ENCODE data around the gene CD68. TPM values are rescaled to one million over a fixed set of nuclear protein-coding genes. Genes with fewer than 3 reads are reported as not detected.

CD68 gene
- total RNA-seq, 1 experiment from 2014 or later: 51.6 TPM

DNA sequence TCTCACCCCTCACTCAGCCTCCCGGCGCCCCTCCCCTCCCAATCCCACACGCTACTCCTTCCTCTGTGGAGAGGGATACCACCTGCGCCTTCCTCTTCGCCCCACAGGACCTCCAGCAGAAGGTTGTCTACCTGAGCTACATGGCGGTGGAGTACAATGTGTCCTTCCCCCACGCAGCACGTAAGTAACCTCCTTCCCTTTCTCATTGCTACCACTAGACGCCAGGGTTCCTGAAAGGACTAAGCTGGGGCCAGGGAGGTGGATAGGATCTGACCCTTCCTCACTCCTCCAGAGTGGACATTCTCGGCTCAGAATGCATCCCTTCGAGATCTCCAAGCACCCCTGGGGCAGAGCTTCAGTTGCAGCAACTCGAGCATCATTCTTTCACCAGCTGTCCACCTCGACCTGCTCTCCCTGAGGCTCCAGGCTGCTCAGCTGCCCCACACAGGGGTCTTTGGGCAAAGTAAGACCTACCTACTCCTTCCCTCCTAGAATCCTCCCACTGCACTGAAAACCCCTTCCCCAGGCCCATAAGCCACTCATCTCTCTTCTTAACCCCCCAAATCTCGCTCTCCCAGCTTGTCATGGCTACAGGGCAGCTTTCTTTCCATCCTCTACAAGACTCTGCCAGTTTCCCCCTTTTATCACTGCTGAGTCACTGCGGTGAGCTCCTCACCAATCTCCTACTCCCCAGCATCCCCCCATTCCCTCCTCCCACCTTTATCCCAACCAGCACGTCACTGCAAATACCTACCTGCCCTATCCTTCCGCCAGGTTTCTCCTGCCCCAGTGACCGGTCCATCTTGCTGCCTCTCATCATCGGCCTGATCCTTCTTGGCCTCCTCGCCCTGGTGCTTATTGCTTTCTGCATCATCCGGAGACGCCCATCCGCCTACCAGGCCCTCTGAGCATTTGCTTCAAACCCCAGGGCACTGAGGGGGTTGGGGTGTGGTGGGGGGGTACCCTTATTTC, 1.5 kb downstream of the CD68 start:
- ChIA-PET POLR2A (interaction anchor here (0.6 kb wide), 1 partner anchor 106 kb away, joined by 3 read pairs; the partner anchor contains the start of gene TP53), CTCF (interaction anchor here (0.6 to 1.4 kb wide), 4 partner anchors 21 to 366 kb away, joined by 3 to 4 read pairs (median 3); partner anchors contain the start of gene TP53)
- Histone ChIP-seq H3K36me3 (ENCODE audit: control insufficient read depth, insufficient read depth, low read length) (peaks cover 7% of the 10 kb centered on the region), H3K4me1 (ENCODE audit: control insufficient read depth, insufficient read depth, low read length) (peaks cover 64% of the 10 kb centered on the region), H3K27me3 (ENCODE audit: control insufficient read depth, insufficient read depth, low read length) (no peaks in the 10 kb centered on the region), H3K9me3 (ENCODE audit: control insufficient read depth, insufficient read depth, low read depth, low read length) (no peaks in the 10 kb centered on the region), H3K27ac (ENCODE audit: low read length) (peak overlapping the region; percentile 85), H3K4me3 (ENCODE audit: low read depth in 2 of 2, low read length in 2 of 2) (peak overlapping the region in 1 of 2 experiments; percentile 45; a peak in 2 of 4 replicates)
- BruUV-seq (replicated peaks): no TSS peak
- in situ Hi-C loops (cut with HindIII; ENCODE audit: low pct_unique_long_range_greater_than_20kb, low sequenced_read_pairs): no loop called here
- intact Hi-C loops (cut with micrococcal nuclease; ENCODE audit: unreplicated experiment): no loop called here
- TF ChIP-seq TCF7L2 (IDR thresholded peaks at IDR 0.05; ENCODE audit: low read depth, low read length) (no peak), POLR2AphosphoS5 (IDR thresholded peaks at IDR 0.05; ENCODE audit: low read depth, low read length) (no peak), CTCF (IDR thresholded peaks at IDR 0.05) (no peak)
- ATAC-seq (no peak), DNase-seq (ENCODE audit: low read depth, low spot score) (no peak)

GRCh38 chr17:7582396-7583252, 3.2 kb downstream of the CD68 start:
- Histone ChIP-seq H3K9me3 (ENCODE audit: control insufficient read depth, insufficient read depth, low read depth, low read length) (no peaks in the 10 kb centered on the region), H3K27ac (ENCODE audit: low read length) (peak overlapping the region; percentile 100), H3K4me1 (ENCODE audit: control insufficient read depth, insufficient read depth, low read length) (peaks cover 48% of the 10 kb centered on the region), H3K27me3 (ENCODE audit: control insufficient read depth, insufficient read depth, low read length) (no peaks in the 10 kb centered on the region), H3K4me3 (ENCODE audit: low read depth in 2 of 2, low read length in 2 of 2) (peak overlapping the region; percentile 65 to 66), H3K36me3 (ENCODE audit: control insufficient read depth, insufficient read depth, low read length) (peaks cover 2% of the 10 kb centered on the region)
- ATAC-seq (no peak), DNase-seq (ENCODE audit: low read depth, low spot score) (no peak)
- TF ChIP-seq TCF7L2 (IDR thresholded peaks at IDR 0.05; ENCODE audit: low read depth, low read length) (no peak), REST (IDR thresholded peaks at IDR 0.05; ENCODE audit: insufficient read depth in 1 of 2, low read depth in 2 of 2, low read length in 1 of 2) (no peak), SIN3A (IDR thresholded peaks at IDR 0.05; ENCODE audit: borderline replicate concordance, insufficient read depth, low read depth, low read length) (no peak), POLR2AphosphoS5 (IDR thresholded peaks at IDR 0.05; ENCODE audit: low read depth, low read length) (no peak), CTCF (IDR thresholded peaks at IDR 0.05) (no peak; the same call in 1 of the 2 replicates)
- ChIA-PET CTCF (no interaction called here), POLR2A (interaction anchor here (1.1 kb wide), 1 partner anchor 105 kb away, joined by 4 read pairs; the partner anchor contains the start of gene TP53)
- in situ Hi-C loops (cut with HindIII; ENCODE audit: low pct_unique_long_range_greater_than_20kb, low sequenced_read_pairs) (no loop called here), intact Hi-C loops (cut with micrococcal nuclease; ENCODE audit: unreplicated experiment) (no loop called here)
- BruUV-seq (replicated peaks): no TSS peak

Data from Panc1 (cell line).